Measurements from ENCODE around the gene SOS1.
"Not testable (repeated sequence)": the region's sequence is repeated elsewhere in the genome, so short reads cannot be mapped to it uniquely, and the experiment has no call there.

The SOS1 gene

GRCh38 chr2:38960609-38961320 is 160.1 kb downstream of the SOS1 start:
- DNase-seq = no peak

- no peak for DNase-seq
Observed at GRCh38 chr2:38959938-38960608, 160.8 kb downstream of the SOS1 start.

GRCh38 chr2:38959466-38959865 is 161.4 kb downstream of the SOS1 start:
- DNase-seq = no peak

- DNase-seq = no peak
Observed at GRCh38 chr2:38957972-38958371, 162.9 kb downstream of the SOS1 start.

- DNase-seq = no peak
Observed at GRCh38 chr2:38951766-38952165, 169.1 kb downstream of the SOS1 start.

- DNase-seq = no peak
Observed at GRCh38 chr2:38948995-38949394, 171.9 kb downstream of the SOS1 start.

GRCh38 chr2:38948387-38948882 is 172.4 kb downstream of the SOS1 start:
- no peak for DNase-seq

- peak; percentile 66 for DNase-seq
Observed at GRCh38 chr2:38947241-38948239, 173.3 kb downstream of the SOS1 start.

- DNase-seq = peak; percentile 85
Observed at GRCh38 chr2:38945911-38946310, 174.9 kb downstream of the SOS1 start.

- peak; percentile 71 for DNase-seq
Observed at GRCh38 chr2:38945372-38945771, 175.5 kb downstream of the SOS1 start.

GRCh38 chr2:38943784-38944183 is 177.1 kb downstream of the SOS1 start:
- no peak for DNase-seq

- DNase-seq = no peak
Observed at GRCh38 chr2:38940746-38941145, 180.1 kb downstream of the SOS1 start.

- DNase-seq = no peak
Observed at GRCh38 chr2:38937548-38937947, 183.3 kb downstream of the SOS1 start.

GRCh38 chr2:38936516-38936915 is 184.3 kb downstream of the SOS1 start:
- DNase-seq = not testable (repeated sequence)

- DNase-seq = no peak
Observed at GRCh38 chr2:38935568-38936172, 185.2 kb downstream of the SOS1 start.

GRCh38 chr2:38934742-38935141 is 186.1 kb downstream of the SOS1 start:
- DNase-seq = no peak

GRCh38 chr2:38933653-38934052 is 187.2 kb downstream of the SOS1 start:
- DNase-seq = no peak

GRCh38 chr2:38932586-38932985 is 188.3 kb downstream of the SOS1 start:
- DNase-seq = no peak

Data from MV-4-11 (cell line).